PC-3 (cell line): ENCODE measurements around the gene GLG1. TPM values are rescaled to one million over a fixed set of nuclear protein-coding genes. Genes with fewer than 3 reads are reported as not detected.

Source experiments
- ATAC-seq: fragments of 200-7000 bp; cut with Tn5 transposase; 2 replicates; pipeline ENCODE4 v1.9.1; 2020; ENCODE audit warnings: mild to moderate bottlenecking, moderate library complexity
- BruUV-seq: library from RNA; stranded (reverse); fragments of 400-500 nt; replicated peaks from 2 replicates; lab custom pipeline; 2021; lab: Mats Ljungman, UMichigan
- CTCF ChIA-PET: fragments of 300-600 bp; sonication (Branson Sonifier 250); formaldehyde crosslinking; loops from one replicate; lab custom pipeline; 2022; ENCODE audit warnings: antibody characterized with exemption; lab: Charles Lee
- POLR2A ChIA-PET: fragments of 300-600 bp; sonication (Branson Sonifier 250); formaldehyde crosslinking; loops from one replicate; lab custom pipeline; 2022; ENCODE audit warnings: antibody characterized with exemption; ENCODE audit not compliant: unreplicated experiment; lab: Charles Lee
- DNase-seq: peaks from one replicate; pipeline ENCODE4 v3.0.0-alpha.2; 2015
- H2AFZ ChIP-seq: fragments of 300-600 bp; sonication (generic); 2 replicates; pipeline ENCODE4 v1.6.0; 2016; ENCODE audit warnings: antibody characterized with exemption, low read length
- H3F3A ChIP-seq: fragments of 300-600 bp; sonication (generic); one replicate; pipeline ENCODE4 v1.6.0; 2017; ENCODE audit warnings: antibody characterized with exemption, low read length, control low read depth, mild to moderate bottlenecking; ENCODE audit not compliant: unreplicated experiment
- H3K27ac ChIP-seq: fragments of 300-600 bp; sonication (generic); 2 replicates; pipeline ENCODE4 v1.5.1; 2016; ENCODE audit warnings: mild to moderate bottlenecking, low read length
- H3K27me3 ChIP-seq: fragments of 300-600 bp; sonication (generic); 2 replicates; pipeline ENCODE4 v1.6.1; 2016; ENCODE audit warnings: low read length, mixed read lengths
- H3K36me3 ChIP-seq: fragments of 300-600 bp; sonication (generic); 2 replicates; pipeline ENCODE4 v1.6.1; 2016; ENCODE audit warnings: low read depth, mixed run types, low read length, mixed read lengths
- H3K4me1 ChIP-seq: fragments of 300-600 bp; sonication (generic); 2 replicates; pipeline ENCODE4 v1.5.1; 2016; ENCODE audit warnings: low read length; ENCODE audit not compliant: insufficient read depth
- H3K4me2 ChIP-seq: fragments of 300-600 bp; sonication (generic); 2 replicates; pipeline ENCODE4 v1.6.0; 2016; ENCODE audit warnings: low read length
- H3K4me3 ChIP-seq: fragments of 300-600 bp; sonication (generic); 2 replicates; pipeline ENCODE4 v1.5.1; 2016; ENCODE audit warnings: mild to moderate bottlenecking, low read length, mixed read lengths
- H3K79me2 ChIP-seq: fragments of 300-600 bp; sonication (generic); 2 replicates; pipeline ENCODE4 v1.6.1; 2017; ENCODE audit warnings: low read length, mixed read lengths
- H3K9ac ChIP-seq: fragments of 300-600 bp; sonication (generic); 2 replicates; pipeline ENCODE4 v1.6.0; 2016; ENCODE audit warnings: mild to moderate bottlenecking, low read length
- H3K9me2 ChIP-seq: fragments of 300-600 bp; sonication (generic); replicated peaks from 2 replicates; pipeline ENCODE4 v1.6.1; 2016; ENCODE audit warnings: mixed run types, low read length, mixed read lengths
- H3K9me3 ChIP-seq: fragments of 300-600 bp; sonication (generic); 2 replicates; pipeline ENCODE4 v1.6.1; 2016; ENCODE audit warnings: low read length, mixed read lengths
- H4K20me1 ChIP-seq: fragments of 300-600 bp; sonication (generic); 2 replicates; pipeline ENCODE4 v1.6.1; 2016; ENCODE audit warnings: low read length, mixed read lengths
- CTCF ChIP-seq: fragments of 300-600 bp; sonication (generic); conservative IDR thresholded peaks from 2 replicates; pipeline ENCODE4 v1.5.1; 2017; ENCODE audit warnings: antibody characterized with exemption, low read depth, mild to moderate bottlenecking, low read length
- EZH2 ChIP-seq: fragments of 300-600 bp; sonication (generic); IDR thresholded peaks from one replicate; pipeline ENCODE4 v1.6.1; 2017; ENCODE audit warnings: antibody characterized with exemption, mild to moderate bottlenecking, low read length; ENCODE audit not compliant: unreplicated experiment
- EZH2phosphoT487 ChIP-seq: fragments of 300-600 bp; sonication (generic); IDR thresholded peaks from 2 replicates; pipeline ENCODE4 v1.6.1; 2018; ENCODE audit warnings: mild to moderate bottlenecking, antibody characterized with exemption, low read length, borderline replicate concordance
- intact Hi-C: fragments of 100-400 bp; cut with micrococcal nuclease; formaldehyde crosslinking; loops from 2 replicates; pipeline ENCODE4 v1.9.0; 2023
- total RNA-seq: library from RNA; depleted of rRNA; stranded (reverse); fragments of >200 nt; gene quantifications from 2 replicates; pipeline ENCODE4 v1.2.3, GENCODE V29; 2014

GLG1 gene
- total RNA-seq, 1 experiment from 2014 or later = 63.5 TPM

DNA sequence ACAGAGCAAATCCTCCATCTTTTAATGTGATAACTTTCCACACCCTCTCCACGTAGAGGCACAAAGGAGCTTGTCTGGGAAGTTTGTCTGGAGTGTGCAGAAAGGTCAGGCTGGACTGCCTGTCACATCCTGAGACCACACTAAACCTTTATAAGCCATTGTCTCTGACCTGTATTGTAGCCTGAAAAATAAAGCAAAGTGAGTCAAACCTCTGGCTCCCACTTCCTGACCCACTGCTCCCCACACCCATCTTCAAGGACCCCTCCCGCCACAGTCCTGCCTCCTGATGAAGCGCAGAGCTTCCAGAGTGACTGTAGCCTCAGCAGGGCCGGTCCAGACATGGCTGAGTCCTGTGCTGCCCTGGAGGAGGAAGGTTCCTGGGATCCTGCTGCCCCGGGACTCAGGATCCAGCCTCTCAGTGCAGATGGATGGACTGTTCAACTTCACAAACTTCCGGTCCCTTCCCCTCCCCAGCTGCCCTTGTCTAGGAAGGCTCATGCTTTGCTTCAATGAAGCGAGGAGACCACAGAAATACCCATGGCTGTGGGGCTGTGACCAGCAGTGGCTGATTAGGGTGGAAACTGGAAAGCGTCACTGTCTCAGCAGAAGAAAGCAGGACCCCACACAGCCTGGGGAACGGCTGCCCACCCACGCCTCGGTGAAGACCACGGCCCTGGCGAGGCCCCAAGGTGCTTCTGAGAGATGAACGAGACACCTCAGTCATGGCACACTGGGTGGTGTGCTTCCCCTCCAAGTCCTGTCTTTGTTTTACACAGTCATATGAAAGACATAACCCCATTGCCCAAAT is 154.8 kb downstream of the GLG1 start:
- Histone ChIP-seq H3K9me2 (no peaks in the 10 kb centered on the region), H4K20me1 (no peaks in the 10 kb centered on the region), H3K27me3 (no peaks in the 10 kb centered on the region), H3K4me3 (no peak overlapping the region), H3K36me3 (peaks cover 8% of the 10 kb centered on the region; the same call in 1 of the 2 replicates), H3K79me2 (no peaks in the 10 kb centered on the region), H3K9me3 (no peaks in the 10 kb centered on the region), H3K4me2 (no peak overlapping the region), H3K4me1 (peaks cover 25% of the 10 kb centered on the region), H3K9ac (no peak overlapping the region), H3K27ac (no peak overlapping the region), H2AFZ (no peak overlapping the region), H3F3A (peaks cover 6% of the 10 kb centered on the region)
- TF ChIP-seq EZH2phosphoT487 (no peak), EZH2 (no peak), CTCF (no peak)
- DNase-seq (no peak), ATAC-seq (no peak)
- intact Hi-C loops = no loop called here
- POLR2A ChIA-PET = no interaction called here
- BruUV-seq = TSS peak; percentile 26
- CTCF ChIA-PET = no interaction called here

- H3K79me2 ChIP-seq = no peaks in the 10 kb centered on the region
- ChIA-PET POLR2A (no interaction called here), CTCF (no interaction called here)
- intact Hi-C loops = no loop called here
- no peak for TF ChIP-seq CTCF
- no peak for TF ChIP-seq EZH2phosphoT487
- no peak for TF ChIP-seq EZH2
- no peak overlapping the region for H3K4me2 ChIP-seq
- no peaks in the 10 kb centered on the region for H3K9me2 ChIP-seq
- no peaks in the 10 kb centered on the region for H4K20me1 ChIP-seq
- H2AFZ ChIP-seq = no peak overlapping the region
- BruUV-seq = no TSS peak
- DNase-seq = no peak
- no peak overlapping the region for H3K4me3 ChIP-seq
- no peaks in the 10 kb centered on the region for H3K27me3 ChIP-seq
- no peak for ATAC-seq
- H3K9ac ChIP-seq = no peak overlapping the region
- H3F3A ChIP-seq = peaks cover 6% of the 10 kb centered on the region
- peaks cover 25% of the 10 kb centered on the region for H3K4me1 ChIP-seq
- H3K27ac ChIP-seq = no peak overlapping the region
- H3K9me3 ChIP-seq = no peaks in the 10 kb centered on the region
- H3K36me3 ChIP-seq = peaks cover 2% of the 10 kb centered on the region; the same call in 1 of the 2 replicates
Observed at GRCh38 chr16:74450967-74451760, 155.8 kb downstream of the GLG1 start.
